IPS-18a (cell line): ENCODE measurements around the gene JADE2.
"Not testable (repeated sequence)": the region's sequence is repeated elsewhere in the genome, so short reads cannot be mapped to it uniquely, and the experiment has no call there.

Source experiments
- H3K27ac ChIP-seq: one replicate; pipeline ENCODE4 v1.5.1; 2013; ENCODE audit warnings: low read length
- H3K27me3 ChIP-seq: one replicate; pipeline ENCODE4 v1.6.1; 2013; ENCODE audit warnings: mild to moderate bottlenecking, low read length; ENCODE audit not compliant: control insufficient read depth, insufficient read depth
- H3K36me3 ChIP-seq: one replicate; pipeline ENCODE4 v1.6.1; 2013; ENCODE audit warnings: low read depth, low read length; ENCODE audit not compliant: control insufficient read depth
- H3K4me1 ChIP-seq: one replicate; pipeline ENCODE4 v1.6.1; 2013; ENCODE audit warnings: low read depth, low read length; ENCODE audit not compliant: control insufficient read depth
- H3K4me3 ChIP-seq: one replicate; pipeline ENCODE4 v1.5.1; 2013; ENCODE audit warnings: low read length
- H3K9ac ChIP-seq: one replicate; pipeline ENCODE4 v1.6.1; 2013; ENCODE audit warnings: mild to moderate bottlenecking, low read length, moderate library complexity
- H3K9me3 ChIP-seq: one replicate; pipeline ENCODE4 v1.6.1; 2013; ENCODE audit warnings: low read depth, low read length; ENCODE audit not compliant: control insufficient read depth

JADE2 gene

GRCh38 chr5:134510970-134511795 lies 14.3 kb upstream of the JADE2 start:
- H3K9ac ChIP-seq = no peak overlapping the region
- peak overlapping the region; percentile 25 for H3K27ac ChIP-seq

GRCh38 chr5:134511796-134512660 lies 13.4 kb upstream of the JADE2 start:
- no peaks in the 10 kb centered on the region for H3K36me3 ChIP-seq
- H3K27ac ChIP-seq = peak overlapping the region; percentile 25
- no peak overlapping the region for H3K4me3 ChIP-seq

More at GRCh38 chr5:134510970-134511795, 14.3 kb upstream of the JADE2 start:
- no peak overlapping the region for H3K4me3 ChIP-seq
- peaks cover 30% of the 10 kb centered on the region for H3K4me1 ChIP-seq
- no peaks in the 10 kb centered on the region for H3K36me3 ChIP-seq
- no peaks in the 10 kb centered on the region for H3K9me3 ChIP-seq
- no peaks in the 10 kb centered on the region for H3K27me3 ChIP-seq

GRCh38 chr5:134512661-134512999 lies 12.8 kb upstream of the JADE2 start:
- Histone ChIP-seq H3K4me1 (peaks cover 23% of the 10 kb centered on the region), H3K9me3 (no peaks in the 10 kb centered on the region), H3K36me3 (no peaks in the 10 kb centered on the region), H3K4me3 (no peak overlapping the region), H3K9ac (no peak overlapping the region), H3K27me3 (no peaks in the 10 kb centered on the region), H3K27ac (no peak overlapping the region)

More at GRCh38 chr5:134511796-134512660, 13.4 kb upstream of the JADE2 start:
- H3K9ac ChIP-seq = no peak overlapping the region
- H3K9me3 ChIP-seq = no peaks in the 10 kb centered on the region
- no peaks in the 10 kb centered on the region for H3K27me3 ChIP-seq
- H3K4me1 ChIP-seq = peaks cover 23% of the 10 kb centered on the region

- peaks cover 20% of the 10 kb centered on the region for H3K4me1 ChIP-seq
- H3K9ac ChIP-seq = no peak overlapping the region
- no peak overlapping the region for H3K4me3 ChIP-seq
- H3K27me3 ChIP-seq = peaks cover 5% of the 10 kb centered on the region
- H3K27ac ChIP-seq = no peak overlapping the region
- H3K9me3 ChIP-seq = no peaks in the 10 kb centered on the region
- no peaks in the 10 kb centered on the region for H3K36me3 ChIP-seq
Measured at GRCh38 chr5:134515801-134516200, 9.7 kb upstream of the JADE2 start.

GRCh38 chr5:134516984-134517383 lies 8.5 kb upstream of the JADE2 start:
- not testable (repeated sequence) for H3K27ac ChIP-seq, H3K27me3 ChIP-seq, H3K4me1 ChIP-seq, H3K36me3 ChIP-seq, H3K9me3 ChIP-seq, H3K9ac ChIP-seq, H3K4me3 ChIP-seq

- no peak overlapping the region for H3K27ac ChIP-seq
- no peak overlapping the region for H3K9ac ChIP-seq
- H3K4me3 ChIP-seq = no peak overlapping the region
- H3K9me3 ChIP-seq = no peaks in the 10 kb centered on the region
- H3K27me3 ChIP-seq = peaks cover 5% of the 10 kb centered on the region
- peaks cover 3% of the 10 kb centered on the region for H3K4me1 ChIP-seq
- no peaks in the 10 kb centered on the region for H3K36me3 ChIP-seq
Measured at GRCh38 chr5:134517553-134517952, 7.9 kb upstream of the JADE2 start.

- no peak overlapping the region for H3K4me3 ChIP-seq
- no peak overlapping the region for H3K9ac ChIP-seq
- peaks cover 4% of the 10 kb centered on the region for H3K4me1 ChIP-seq
- H3K36me3 ChIP-seq = no peaks in the 10 kb centered on the region
- no peaks in the 10 kb centered on the region for H3K9me3 ChIP-seq
- no peak overlapping the region for H3K27ac ChIP-seq
- H3K27me3 ChIP-seq = peaks cover 5% of the 10 kb centered on the region
Measured at GRCh38 chr5:134519989-134520388, 5.5 kb upstream of the JADE2 start.

GRCh38 chr5:134521841-134522240 lies 3.6 kb upstream of the JADE2 start:
- Histone ChIP-seq H3K27ac (no peak overlapping the region), H3K4me1 (peaks cover 4% of the 10 kb centered on the region), H3K36me3 (no peaks in the 10 kb centered on the region), H3K27me3 (peaks cover 5% of the 10 kb centered on the region), H3K9me3 (no peaks in the 10 kb centered on the region), H3K4me3 (no peak overlapping the region), H3K9ac (no peak overlapping the region)

GRCh38 chr5:134523543-134524271 lies 1.8 kb upstream of the JADE2 start:
- H3K4me3 ChIP-seq = peak overlapping the region; percentile 87
- H3K9ac ChIP-seq = peak overlapping the region; percentile 79
- H3K4me1 ChIP-seq = peaks cover 15% of the 10 kb centered on the region
- peaks cover 5% of the 10 kb centered on the region for H3K27me3 ChIP-seq
- H3K9me3 ChIP-seq = no peaks in the 10 kb centered on the region
- no peaks in the 10 kb centered on the region for H3K36me3 ChIP-seq
- H3K27ac ChIP-seq = no peak overlapping the region

GRCh38 chr5:134524272-134524825 lies 1.1 kb upstream of the JADE2 start:
- H3K9ac ChIP-seq = peak overlapping the region; percentile 79
- H3K9me3 ChIP-seq = no peaks in the 10 kb centered on the region
- peak overlapping the region; percentile 60 for H3K27ac ChIP-seq
- H3K4me1 ChIP-seq = peaks cover 21% of the 10 kb centered on the region
- peak overlapping the region; percentile 87 for H3K4me3 ChIP-seq
- H3K36me3 ChIP-seq = no peaks in the 10 kb centered on the region
- H3K27me3 ChIP-seq = peaks cover 5% of the 10 kb centered on the region
